Measurements from ENCODE around the gene ZBTB34.

GRCh38 chr9:126813072-126813471, 47.4 kb upstream of the ZBTB34 start:
- no peak for TF ChIP-seq EP300 (IDR thresholded peaks at IDR 0.05)
- no peak for TF ChIP-seq CTCF (IDR thresholded peaks at IDR 0.05)
- TF ChIP-seq POLR2A (IDR thresholded peaks at IDR 0.05): no peak
- TF ChIP-seq POLR2AphosphoS5 (IDR thresholded peaks at IDR 0.05): no peak
